GM10266 (cell line): ENCODE results near the gene ARIH1.
"Not testable (repeated sequence)": the region's sequence is repeated elsewhere in the genome, so short reads cannot be mapped to it uniquely, and the experiment has no call there.

ENCODE experiments used
- DNase-seq: peaks from one replicate; pipeline ENCODE4 v3.0.0; 2012; ENCODE audit errors: extremely low spot score
- CTCF ChIP-seq: IDR thresholded peaks from 2 replicates; pipeline ENCODE4 v1.5.1; 2012; ENCODE audit warnings: mild to moderate bottlenecking, low read depth; ENCODE audit not compliant: control insufficient read depth, insufficient read depth; ENCODE audit errors: missing control alignments

ARIH1 gene

DNA sequence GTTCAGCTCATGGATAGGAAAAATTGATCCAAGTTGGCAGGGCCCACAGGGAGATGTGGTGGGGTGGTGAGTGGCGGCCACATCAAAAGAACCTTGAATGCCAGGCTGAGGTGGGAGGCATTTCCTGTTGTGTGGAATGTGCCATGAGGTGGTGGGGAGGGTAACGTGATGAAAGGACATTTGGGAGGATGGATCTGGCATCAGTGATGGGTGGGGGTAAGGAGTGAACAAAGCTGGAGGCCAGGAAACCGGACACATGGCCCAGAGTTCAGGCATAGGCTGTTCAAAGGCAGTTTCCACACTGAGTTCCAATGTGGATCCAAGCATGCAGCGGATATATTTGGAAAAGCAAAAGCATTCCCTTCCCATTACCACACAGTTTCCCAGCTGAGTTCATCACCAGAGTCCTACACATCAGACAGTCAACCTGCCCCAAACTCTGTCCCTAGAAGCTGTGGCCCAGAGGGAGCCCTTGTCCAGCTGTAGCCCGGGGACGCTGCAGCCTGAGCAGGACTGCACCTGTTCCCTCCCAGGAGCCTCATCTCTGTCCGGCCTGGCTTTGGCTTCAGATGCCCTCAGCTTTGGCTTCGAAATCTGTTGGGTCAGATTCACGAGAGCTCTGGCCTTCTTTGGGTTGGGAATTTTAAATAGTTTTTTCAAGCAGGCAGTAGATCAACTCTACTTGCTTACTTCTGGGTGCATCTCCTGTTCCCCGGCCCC is 142.5 kb downstream of the ARIH1 start:
- no peak for TF ChIP-seq CTCF
- no peak for DNase-seq

DNA sequence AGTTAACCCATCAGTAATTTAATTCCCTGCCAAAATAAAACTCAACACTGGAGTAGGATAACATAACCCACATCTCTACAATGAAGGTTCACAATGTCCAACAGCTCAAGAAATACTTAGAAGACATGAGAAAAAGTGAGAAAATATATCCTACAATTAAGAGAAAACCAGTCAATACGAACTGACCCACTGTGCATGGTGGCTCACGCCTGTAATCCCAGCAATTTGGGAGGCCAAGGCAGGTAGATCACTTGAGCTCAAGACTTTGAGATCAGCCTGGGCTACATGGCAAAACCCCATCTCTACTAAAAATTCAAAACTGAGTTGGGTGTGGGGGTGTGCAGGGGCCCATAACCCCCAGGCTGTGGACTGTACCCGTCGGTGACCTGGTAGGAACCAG is 149.7 kb downstream of the ARIH1 start:
- not testable (repeated sequence) for DNase-seq

GRCh38 chr15:72626153-72626552 is 152.0 kb downstream of the ARIH1 start:
- DNase-seq = not testable (repeated sequence)

DNA sequence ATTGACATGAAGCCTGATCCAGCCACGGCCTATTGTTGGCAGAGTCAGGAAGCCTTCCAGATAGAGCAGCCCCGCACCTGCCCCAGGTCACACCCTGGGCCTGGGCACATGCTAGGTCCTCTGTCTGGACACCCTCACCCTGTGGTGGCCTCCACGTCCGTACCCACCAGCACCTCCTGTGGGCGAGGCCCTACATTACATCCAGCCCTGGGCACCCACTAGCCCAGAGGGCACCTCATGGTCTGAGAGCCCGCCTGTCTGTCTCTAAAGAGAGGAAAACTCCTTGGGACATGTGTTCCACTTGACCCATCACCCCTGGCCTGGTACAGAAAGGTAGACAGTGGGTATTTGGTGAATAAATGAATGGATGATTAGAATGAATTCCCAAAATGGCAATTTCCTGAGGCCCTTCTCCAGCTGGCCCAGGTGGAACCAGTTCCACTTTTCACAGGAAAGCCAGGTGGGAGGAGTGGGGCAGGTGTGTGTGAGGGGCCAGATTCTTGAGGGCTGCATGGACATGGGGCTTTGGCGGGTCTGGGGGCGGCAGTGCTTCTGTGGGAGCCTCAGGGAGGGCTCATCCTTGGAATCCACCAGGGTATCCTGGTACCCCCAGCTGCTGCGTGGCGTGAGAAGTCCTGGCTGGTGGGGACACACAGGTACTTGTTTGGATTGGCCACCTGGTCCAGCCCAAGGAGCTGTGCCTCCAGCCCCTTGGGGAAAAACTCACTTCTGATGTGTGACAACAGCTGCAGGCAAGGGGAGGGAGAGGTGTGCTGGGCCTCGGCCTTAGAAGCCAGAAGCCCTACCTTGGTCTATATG is 154.3 kb downstream of the ARIH1 start:
- DNase-seq = not testable (repeated sequence)
- peak; percentile 16 for TF ChIP-seq CTCF

DNA sequence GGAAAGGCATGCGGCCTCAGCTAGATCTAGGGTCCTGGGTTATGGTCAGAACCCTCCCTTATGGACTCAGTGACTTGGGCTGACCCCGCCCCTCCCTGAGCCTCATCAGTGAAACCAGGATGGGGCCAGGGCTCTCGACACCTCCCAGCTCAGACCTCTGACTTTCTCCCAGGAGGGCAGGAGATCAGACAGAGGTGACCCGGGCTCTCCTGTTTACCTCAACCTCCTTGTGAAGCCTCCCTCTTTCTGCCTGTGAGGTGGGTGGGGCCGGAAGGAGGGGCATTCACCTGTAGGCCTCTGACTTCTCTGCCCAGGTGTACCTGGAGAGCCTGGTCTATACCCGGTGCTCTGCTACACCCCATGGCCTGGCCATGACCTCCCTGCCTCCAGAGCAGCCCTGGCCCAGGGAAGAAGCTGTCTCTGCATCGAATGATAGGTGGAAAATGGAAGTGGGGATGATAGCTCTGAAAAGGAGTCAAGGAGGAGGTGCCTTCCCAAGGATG is 155.0 kb downstream of the ARIH1 start:
- DNase-seq = not testable (repeated sequence)

DNA sequence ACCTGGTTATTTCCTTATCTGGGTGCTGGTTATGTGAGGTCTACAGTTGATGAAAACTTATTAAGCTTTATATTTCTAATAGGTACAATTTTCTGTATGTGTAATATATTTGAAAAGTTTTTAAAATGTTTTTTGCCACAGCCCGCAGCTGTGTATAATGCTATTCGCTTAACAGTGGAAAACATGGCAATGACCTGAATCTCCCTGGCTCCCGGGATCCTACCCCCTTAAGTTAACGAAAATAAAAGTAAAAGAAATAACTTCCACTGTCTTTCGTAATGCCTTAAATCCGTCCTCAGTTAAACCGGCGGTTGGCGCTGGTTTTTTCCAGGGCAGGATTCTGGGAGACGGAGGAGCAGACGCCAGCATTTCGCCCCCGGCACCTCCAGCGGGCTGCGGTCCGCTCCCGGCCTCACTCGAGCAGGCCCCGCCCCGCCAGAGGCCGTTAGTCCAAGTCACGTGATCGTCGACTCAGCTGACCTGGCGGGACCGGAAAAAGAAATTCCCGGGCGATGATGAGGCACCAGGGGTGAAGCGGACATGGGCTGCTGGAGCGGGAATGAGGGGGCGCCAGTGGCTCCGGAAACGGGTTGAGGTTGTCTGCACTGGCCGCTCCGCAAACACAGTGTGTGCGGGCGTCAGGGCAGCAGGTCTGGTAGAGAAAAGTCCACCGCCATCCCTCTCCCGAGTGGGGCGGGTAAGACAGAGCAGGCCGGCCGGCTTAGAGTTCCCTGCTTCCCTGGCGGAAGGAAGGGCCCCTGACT is 162.6 kb downstream of the ARIH1 start:
- DNase-seq = not testable (repeated sequence)

DNA sequence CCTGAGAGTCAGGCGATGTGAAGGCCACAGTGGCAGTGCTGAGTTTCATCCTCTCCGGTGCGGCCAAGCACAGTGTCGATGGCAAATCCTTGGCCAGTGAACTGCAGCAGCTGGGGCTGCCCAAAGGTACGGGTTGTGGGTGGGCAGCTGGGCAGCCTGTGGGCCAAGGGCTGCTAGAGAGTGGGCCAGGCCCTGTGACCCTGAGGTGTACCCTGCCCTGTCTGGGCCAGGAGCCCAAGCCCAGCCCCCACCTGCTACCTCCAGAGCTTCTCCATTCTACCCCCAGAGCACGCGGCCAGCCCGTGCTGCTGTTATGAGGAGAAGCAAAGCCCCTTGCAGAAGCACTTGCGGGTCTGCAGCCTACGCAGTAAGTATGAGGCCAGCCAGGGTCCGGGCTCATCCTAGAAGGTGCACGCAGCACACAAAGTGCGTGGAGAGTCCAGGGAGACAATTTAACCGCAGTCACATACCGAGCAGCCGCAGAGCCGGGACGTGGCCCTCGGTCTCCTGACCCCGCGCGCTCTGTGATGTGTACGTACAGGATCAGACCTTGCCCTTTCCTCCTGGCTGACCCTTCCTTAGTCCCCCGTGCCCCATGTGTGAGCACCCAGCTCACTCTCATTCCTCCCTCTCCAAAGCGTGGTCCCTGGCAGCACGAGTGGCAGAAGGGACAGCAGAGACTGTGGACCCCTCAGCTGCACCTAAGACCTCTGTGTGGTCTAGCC is 165.8 kb downstream of the ARIH1 start:
- DNase-seq = not testable (repeated sequence)

- DNase-seq = not testable (repeated sequence)
Observed at GRCh38 chr15:72642271-72642670, 168.1 kb downstream of the ARIH1 start.

DNA sequence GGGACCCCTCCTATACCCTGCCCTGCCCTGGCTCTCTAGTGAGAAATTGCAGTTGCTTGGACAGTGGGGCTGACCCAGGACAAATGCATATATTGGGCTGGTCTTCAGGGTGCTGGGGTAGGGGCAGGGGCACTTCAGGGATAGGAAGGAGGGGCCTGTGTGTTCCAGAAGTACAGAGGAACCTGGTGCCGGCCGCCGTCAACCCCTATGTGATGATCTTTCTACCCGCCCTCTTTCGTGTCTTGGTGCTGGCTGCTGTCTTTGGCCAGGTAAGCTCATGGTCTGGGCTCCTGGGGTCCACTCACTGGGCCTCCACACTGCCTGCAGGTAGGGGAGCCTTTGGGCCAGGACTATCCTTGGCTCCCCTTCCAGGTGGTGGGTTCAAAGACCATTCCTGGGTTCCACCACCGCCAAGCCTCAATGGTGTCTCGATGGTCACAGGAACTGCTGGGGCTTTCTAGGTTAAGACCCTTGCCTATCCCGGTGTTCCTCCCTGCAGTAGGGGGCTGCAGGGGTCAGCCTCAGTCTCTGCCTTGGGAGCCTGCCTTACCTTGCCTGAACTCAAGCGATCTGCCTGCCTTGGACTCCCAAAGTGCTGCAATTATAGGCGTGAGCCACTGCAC is 174.6 kb downstream of the ARIH1 start:
- not testable (repeated sequence) for DNase-seq
